Liver (tissue), 3 donors: Measurements from ENCODE around the gene ARRDC5.

Experiments
- CTCF ChIP-seq: fragments of 150-350 bp; IDR thresholded peaks from 2 replicates; pipeline ENCODE4 v1.5.1; 2017; ENCODE audit warnings: improper control_type of control experiment, low read depth, low read length; ENCODE audit not compliant: missing input control
- EGR1 ChIP-seq, 2 donors: IDR thresholded peaks; 2 replicates each; pipeline ENCODE4 v1.6.1; 2016 to 2018; ENCODE audit warnings: antibody characterized with exemption in 2 of 2, low read depth in 2 of 2
- RAD21 ChIP-seq, 2 donors: IDR thresholded peaks; 2 replicates each; pipeline ENCODE4 v1.6.1; 2016; ENCODE audit warnings: antibody characterized with exemption in 2 of 2, mild to moderate bottlenecking in 2 of 2
- TAF1 ChIP-seq: conservative IDR thresholded peaks from 2 replicates; pipeline ENCODE4 v1.6.1; 2016; ENCODE audit warnings: antibody characterized with exemption, mild to moderate bottlenecking
- YY1 ChIP-seq: IDR thresholded peaks from 2 replicates; pipeline ENCODE4 v1.6.1; 2016; ENCODE audit warnings: antibody characterized with exemption, mild to moderate bottlenecking
- ZBTB33 ChIP-seq: IDR thresholded peaks from 2 replicates; pipeline ENCODE4 v1.6.1; 2016; ENCODE audit warnings: antibody characterized with exemption
- donor health status: healthy.
- donor health status: healthy.

GRCh38 chr19:4849019-4849418 is 53.7 kb downstream of the ARRDC5 start:
- no peak for TF ChIP-seq ZBTB33
- no peak for TF ChIP-seq CTCF
- TF ChIP-seq RAD21 (IDR thresholded peaks at IDR 0.05): no peak
- no peak for TF ChIP-seq YY1
- TF ChIP-seq TAF1: no peak
- TF ChIP-seq EGR1 (IDR thresholded peaks at IDR 0.05; ENCODE audit: low read depth in 2 of 2): no peak
